ENCODE data around the gene DNAH2. TPM values are rescaled to one million over a fixed set of nuclear protein-coding genes. Genes with fewer than 3 reads are reported as not detected.

The DNAH2 gene
- total and polyA plus RNA-seq, 2 of the 4 experiments (the other 2 are of a cell fraction), result under 0.01 to 0.02 TPM

- Histone ChIP-seq H2BK20ac (ENCODE audit: low read depth, low read length) (peak within 1 kb of the TSS; percentile 70), H3K36me3 (ENCODE audit: control insufficient read depth, insufficient read depth, low read length) (peaks cover 11% of the 10 kb centered on the region; the same call in 1 of the 2 replicates), H3K4ac (ENCODE audit: low read depth, low read length) (peak within 1 kb of the TSS; percentile 97), H3K27ac (ENCODE audit: insufficient read depth, low read length) (peak within 1 kb of the TSS; percentile 94), H2AK9ac (replicated peaks; ENCODE audit: low read depth, low read length, poor library complexity) (peak within 1 kb of the TSS; percentile 90), H2BK15ac (ENCODE audit: low read depth, low read length) (peak within 1 kb of the TSS; percentile 78; the same call in 1 of the 3 replicates), H2AFZ (replicated peaks; ENCODE audit: low read length, poor library complexity) (peak within 1 kb of the TSS; percentile 98), H3K9ac (ENCODE audit: low read depth, low read length) (peak within 1 kb of the TSS; percentile 88), H2BK120ac (ENCODE audit: low read depth, low read length) (peak within 1 kb of the TSS; percentile 96), H3K4me1 (ENCODE audit: control insufficient read depth, insufficient read depth, low read length) (peaks cover 20% of the 10 kb centered on the region), H3K14ac (replicated peaks; ENCODE audit: low read depth, low read length) (peak within 1 kb of the TSS; percentile 95), H3K9me1 (ENCODE audit: insufficient read depth, low read length) (no peaks in the 10 kb centered on the region), H2BK5ac (ENCODE audit: low read depth, low read length, poor library complexity, severe bottlenecking) (peak within 1 kb of the TSS; percentile 97), H3K27me3 (ENCODE audit: control insufficient read depth, insufficient read depth, low read length) (no peaks in the 10 kb centered on the region), H4K91ac (ENCODE audit: insufficient read depth, low read depth, low read length) (peak within 1 kb of the TSS; percentile 98), H4K8ac (ENCODE audit: low read depth in 2 of 2, low read length in 2 of 2) (peak within 1 kb of the TSS; percentile 83 to 99), H3K56ac (ENCODE audit: extremely low read depth, insufficient read depth, low read length) (peak within 1 kb of the TSS; percentile 93), H4K20me1 (ENCODE audit: insufficient read depth, low read length) (peaks cover 8% of the 10 kb centered on the region; the same call in 1 of the 2 replicates), H3K18ac (ENCODE audit: low read depth, low read length) (peak within 1 kb of the TSS; percentile 86), H3K23ac (ENCODE audit: low read depth, low read length) (peak within 1 kb of the TSS; percentile 93), H3K4me2 (ENCODE audit: low read depth, low read length) (peak within 1 kb of the TSS; percentile 79), H4K5ac (ENCODE audit: low read depth, low read length) (peak within 1 kb of the TSS; percentile 93), H3K4me3 (ENCODE audit: insufficient read depth, low read depth, low read length) (peak within 1 kb of the TSS; percentile 59), H3K79me1 (ENCODE audit: low read depth in 1 of 2, low read length in 2 of 2) (peaks cover 20 to 45% of the 10 kb centered on the region in 2 experiments), H3K9me3 (ENCODE audit: control insufficient read depth, insufficient read depth, low read length) (no peaks in the 10 kb centered on the region), H2AK5ac (ENCODE audit: low read depth, low read length) (peak within 1 kb of the TSS; percentile 48)
- dilution Hi-C loops (cut with HindIII; ENCODE audit: low sequenced_read_pairs, unreplicated experiment) (no loop called here), in situ Hi-C loops (cut with MboI; ENCODE audit: low sequenced_read_pairs) (no loop called here), intact Hi-C loops (cut with micrococcal nuclease) (loop anchor here (1.0 to 2.0 kb wide), 2 partner anchors 15 to 115 kb away; no protein-coding TSS in a partner anchor)
- TF ChIP-seq CHD1 (IDR thresholded peaks at IDR 0.05; ENCODE audit: low read depth, low read length) (no peak), BHLHE40 (IDR thresholded peaks at IDR 0.05; ENCODE audit: low read depth, low read length) (peak; percentile 94), ELK1 (IDR thresholded peaks at IDR 0.05; ENCODE audit: borderline replicate concordance, low read depth, low read length) (no peak), POLR2A (IDR thresholded peaks at IDR 0.05; ENCODE audit: low read depth, low read length) (peak; percentile 80), CTCF (conservative IDR thresholded peaks at IDR 0.05; ENCODE audit: low read depth, low read length) (no peak), USF2 (IDR thresholded peaks at IDR 0.05; ENCODE audit: low read depth, low read length) (peak; percentile 90), MXI1 (IDR thresholded peaks at IDR 0.05; ENCODE audit: borderline replicate concordance, low read depth, low read length) (peak; percentile 97), RFX5 (IDR thresholded peaks at IDR 0.05; ENCODE audit: low read depth, low read length) (no peak), RAD21 (IDR thresholded peaks at IDR 0.05; ENCODE audit: low read length) (no peak)
- DNase-seq (peak; percentile 93), ATAC-seq (ENCODE audit: low read depth) (peak; percentile 43)
- ChIA-PET CTCF (interaction anchor here (0.6 to 1.0 kb wide), 6 partner anchors 13 to 203 kb away, joined by 3 to 10 read pairs (median 3); partner anchors contain the start of gene KDM6B), POLR2A (ENCODE audit: unreplicated experiment) (interaction anchor here (0.6 to 1.1 kb wide), 2 partner anchors 21 to 23 kb away, joined by 3 to 4 read pairs; no protein-coding TSS in a partner anchor)
- 6% methylated on average over 29 of the region's 48 CpGs; no CpG with 5 or more reads in 1 of the 2 experiments for WGBS, 2 experiments (ENCODE audit: extremely low coverage in 2 of 2, insufficient read length in 1 of 2)
- BruUV-seq (replicated peaks), result no TSS peak
These were observed 140.4 kb downstream of the DNAH2 start, which contains the start of gene CYB5D1 for GRCh38 chr17:7857713-7858521. Gene CYB5D1, plus strand, starts transcription at chr17:7858003. Its CDS starts 132 bp downstream, at chr17:7858135.
